Adrenal gland (tissue), 12 donors: ENCODE results near the gene CKM. TPM values are rescaled to one million over a fixed set of nuclear protein-coding genes. Genes with fewer than 3 reads are reported as not detected.

Experiments used
- DNase-seq, 7 donors: peaks; one replicate each; pipeline ENCODE4 v3.0.0-alpha.2; 2019 to 2020
- H3K27ac ChIP-seq, 5 donors: fragments of 200-600 bp; sonication (generic) in 4 of 5; 1 replicate in 3 of 5; 2 replicates in 2 of 5; pipeline versions ENCODE4 v1.5.1 to v1.8.0; 2016 to 2020; ENCODE audit warnings: mild to moderate bottlenecking in 1 of 5
- H3K27me3 ChIP-seq: fragments of 200-600 bp; 2 replicates; pipeline ENCODE4 v1.8.0; 2021
- H3K36me3 ChIP-seq, 2 donors: fragments of 200-600 bp; replicated peaks in 1 of 2; 1 replicate in 1 of 2; 2 replicates in 1 of 2; pipeline versions ENCODE4 v1.5.1 to v1.8.0; 2018 to 2022
- H3K4me1 ChIP-seq, 2 donors: fragments of 200-600 bp; replicated peaks in 1 of 2; 1 replicate in 1 of 2; 2 replicates in 1 of 2; pipeline versions ENCODE4 v1.5.1 to v1.8.0; 2018 to 2021
- H3K4me3 ChIP-seq, 4 donors: fragments of 200-600 bp; sonication (generic) in 3 of 4; one replicate each; pipeline ENCODE4 v1.5.1; 2016 to 2018
- H3K9me3 ChIP-seq, 3 donors: fragments of 200-600 bp; sonication (generic) in 1 of 3; replicated peaks in 1 of 3; 1 replicate in 2 of 3; 2 replicates in 1 of 3; pipeline versions ENCODE4 v1.5.1 to v1.8.0; 2016 to 2021
- POLR2A ChIP-seq, 2 donors: fragments of 450-650 bp; IDR thresholded peaks; one replicate each; pipeline ENCODE4 v1.6.1; 2017; ENCODE audit warnings: antibody characterized with exemption in 2 of 2, mild to moderate bottlenecking in 2 of 2, moderate library complexity in 1 of 2
- WGBS, 4 donors: extraction: QIAGEN DNeasy Blood & Tissue Kit in 2 of 4; methylation state at CpG; one replicate each; pipeline versions ENCODE4 v1.1.5 to v1.1.7; 2013 to 2017; 5-methylcytosine and 5-hydroxymethylcytosine counted together
- intact Hi-C, 2 donors: fragments of 100-400 bp; cut with DNase I; formaldehyde crosslinking; loops; one replicate each; pipeline versions ENCODE4 v1.14.1 to v1.15.0; 2022 to 2023
- polyA plus RNA-seq, 3 donors: library from polyadenylated mRNA; stranded (reverse); fragments of 200-250 nt in 2 of 3; fragments of 350-450 nt in 1 of 3; fragmentation: Illumina TruSeq in 1 of 3; extraction: RNeasy Lipid Tissue Mini Kit (QIAGEN cat#74804) in 1 of 3; gene quantifications; one replicate each; pipeline ENCODE4 v1.2.3, GENCODE V29; 2013 to 2014
- total RNA-seq, 9 donors: library from RNA; depleted of rRNA in 4 of 9; stranded (reverse); fragments of >200 nt in 4 of 9; fragments of 120-200 nt in 1 of 9; fragmentation: NEBNext Ultra II Directional in 1 of 9; extraction: Animal tissue kit (Norgen Biotek cat#: 25700) in 1 of 9; gene quantifications; one replicate each; pipeline versions ENCODE4 v1.1.0 to v1.2.4, GENCODE V29; 2013 to 2023
- TF ChIP-seq, protein P1 (sequence below), 6 experiments: fragments of 450-650 bp in 4 of 6; fragments of 200-600 bp in 2 of 6; sonication (generic) in 1 of 6; IDR thresholded peaks; 1 replicate in 5 of 6; 2 replicates in 1 of 6; pipeline versions ENCODE4 v1.5.1 to v1.8.0; 2016 to 2021; ENCODE audit warnings: antibody characterized with exemption in 6 of 6, mild to moderate bottlenecking in 2 of 6, moderate library complexity in 1 of 6
- donor health status: healthy with polysubstance abuse.
- donor health status: Bipolar disorder and iron deficiency.
- donor health status: DM: yes; HTN: yes; CAD: no.
- donor health status: DM: no; HTN: no; CAD: no.
- donor health status: DM: no; HTN: no; CAD: no.
- donor health status: DM: yes; HTN: yes; CAD: no.

CKM gene
- total and polyA plus RNA-seq, 12 donors: 0.33 to 51.3 (median 1.4) TPM; not detected in 6

DNA sequence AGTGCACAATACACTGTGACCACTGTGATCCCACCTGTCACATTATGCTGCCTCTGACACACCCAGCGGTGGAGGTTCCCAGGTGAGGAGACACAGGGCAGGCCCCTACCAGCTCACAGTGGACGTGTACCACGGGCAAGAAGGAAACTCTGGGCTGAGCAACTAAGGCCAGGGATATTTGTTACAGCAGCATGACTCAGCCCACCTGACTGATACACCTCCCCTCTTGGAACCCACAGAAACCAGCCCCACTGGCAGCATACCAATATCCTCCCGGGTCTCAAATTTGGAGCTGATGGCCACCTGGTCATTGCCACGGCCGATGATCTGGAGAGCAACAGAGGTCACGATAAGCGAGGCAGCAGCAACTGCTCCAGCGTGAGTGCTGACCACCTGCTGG, 32.7 kb upstream of the CKM start:
- no peaks in the 10 kb centered on the region for H3K9me3 ChIP-seq
- intact Hi-C loops: loop anchor here in 1 of 2 donors (10.0 kb wide), 1 partner anchor 341 kb away; no protein-coding TSS in a partner anchor
- H3K36me3 ChIP-seq: peaks cover 0 to 31% of the 10 kb centered on the region in 2 donors
- H3K4me1 ChIP-seq: no peaks in the 10 kb centered on the region
- no peak for DNase-seq
- TF ChIP-seq, protein P1, sequence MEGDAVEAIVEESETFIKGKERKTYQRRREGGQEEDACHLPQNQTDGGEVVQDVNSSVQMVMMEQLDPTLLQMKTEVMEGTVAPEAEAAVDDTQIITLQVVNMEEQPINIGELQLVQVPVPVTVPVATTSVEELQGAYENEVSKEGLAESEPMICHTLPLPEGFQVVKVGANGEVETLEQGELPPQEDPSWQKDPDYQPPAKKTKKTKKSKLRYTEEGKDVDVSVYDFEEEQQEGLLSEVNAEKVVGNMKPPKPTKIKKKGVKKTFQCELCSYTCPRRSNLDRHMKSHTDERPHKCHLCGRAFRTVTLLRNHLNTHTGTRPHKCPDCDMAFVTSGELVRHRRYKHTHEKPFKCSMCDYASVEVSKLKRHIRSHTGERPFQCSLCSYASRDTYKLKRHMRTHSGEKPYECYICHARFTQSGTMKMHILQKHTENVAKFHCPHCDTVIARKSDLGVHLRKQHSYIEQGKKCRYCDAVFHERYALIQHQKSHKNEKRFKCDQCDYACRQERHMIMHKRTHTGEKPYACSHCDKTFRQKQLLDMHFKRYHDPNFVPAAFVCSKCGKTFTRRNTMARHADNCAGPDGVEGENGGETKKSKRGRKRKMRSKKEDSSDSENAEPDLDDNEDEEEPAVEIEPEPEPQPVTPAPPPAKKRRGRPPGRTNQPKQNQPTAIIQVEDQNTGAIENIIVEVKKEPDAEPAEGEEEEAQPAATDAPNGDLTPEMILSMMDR (IDR thresholded peaks at IDR 0.05): no peak
- TF ChIP-seq POLR2A (IDR thresholded peaks at IDR 0.05): no peak
- no peak overlapping the region for H3K27ac ChIP-seq
- WGBS, 4 donors: 92 to 100% (median 98%) methylated on average over 8 to 9 of the region's 9 CpGs
- no peaks in the 10 kb centered on the region for H3K27me3 ChIP-seq
- no peak overlapping the region for H3K4me3 ChIP-seq

DNA sequence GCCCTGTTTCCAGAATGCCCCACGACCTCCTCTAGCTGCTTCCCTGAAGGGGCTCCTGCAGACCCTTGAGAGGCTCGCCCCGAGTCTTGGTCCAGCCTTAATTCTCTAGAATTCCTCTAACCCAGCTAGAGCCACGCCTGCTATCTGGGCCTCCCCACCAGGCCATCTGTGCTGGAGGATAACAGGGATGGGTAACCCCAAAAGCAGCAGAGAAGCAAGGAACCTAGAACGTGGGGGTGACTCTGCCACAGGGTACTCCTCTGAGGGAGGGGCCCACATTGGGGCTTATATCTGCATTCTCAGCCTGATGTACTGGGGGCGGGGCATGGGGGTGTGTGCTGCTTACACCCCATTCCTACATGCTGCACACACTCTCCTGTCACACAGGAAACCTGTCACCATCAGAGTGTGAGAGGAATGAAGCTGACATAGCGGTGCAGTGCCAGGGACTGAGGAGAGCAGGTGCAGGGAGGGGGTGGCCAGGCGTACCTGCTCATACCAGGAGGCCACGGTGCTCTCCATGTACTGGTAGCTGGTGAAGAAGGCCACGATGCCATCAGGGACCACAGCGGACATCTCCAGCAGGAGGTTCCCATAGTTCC, 31.7 kb upstream of the CKM start:
- 94 to 97% (median 96%) methylated on average over 11 of the region's 11 CpGs for WGBS, 4 donors

DNA sequence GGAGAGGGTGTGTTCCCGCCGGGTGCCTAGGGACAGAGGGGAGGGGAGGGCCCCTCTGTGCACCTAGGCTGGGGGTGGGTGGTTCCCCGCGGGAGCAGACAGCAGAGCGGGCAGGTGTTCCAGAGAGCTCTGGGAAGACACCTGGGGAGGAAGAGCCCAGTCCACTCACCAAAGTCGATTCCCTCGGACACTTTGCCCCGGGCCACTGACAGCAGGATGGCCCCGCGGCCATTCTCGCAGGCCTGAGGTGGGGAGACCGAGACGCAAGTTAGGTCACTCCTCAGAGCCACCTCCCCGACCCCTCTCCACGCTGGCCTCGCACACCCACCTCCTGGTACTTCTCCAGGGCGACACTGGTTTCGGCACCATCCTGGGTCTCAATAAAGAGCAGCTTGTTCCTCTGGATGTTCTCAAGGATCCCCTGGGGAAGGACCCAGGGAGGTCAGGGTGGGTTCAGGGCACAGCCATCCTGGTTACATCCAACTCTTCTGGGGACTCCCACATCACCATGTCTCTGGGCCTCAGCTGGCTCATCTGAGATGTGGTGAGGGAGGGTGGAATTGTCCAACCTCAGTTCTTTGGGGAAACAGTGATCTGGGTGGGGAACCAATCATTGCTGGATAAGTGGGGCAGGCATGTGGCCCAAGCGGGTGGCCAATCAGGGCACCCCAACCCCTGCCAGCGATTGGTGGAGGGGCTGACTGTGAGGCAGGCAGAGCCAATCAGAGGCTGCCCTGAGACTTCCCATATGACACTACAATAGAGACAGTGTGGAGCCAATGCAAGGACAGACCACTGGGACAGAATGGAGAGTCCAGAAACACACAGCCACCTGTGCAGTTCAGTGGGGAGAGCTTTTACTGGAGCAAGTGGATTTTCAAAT, 30.5 kb upstream of the CKM start:
- intact Hi-C loops: loop anchor here in 1 of 2 donors (10.0 kb wide), 1 partner anchor 338 kb away; no protein-coding TSS in a partner anchor
- Histone ChIP-seq H3K9me3 (no peaks in the 10 kb centered on the region), H3K4me3 (no peak overlapping the region), H3K36me3 (peaks cover 0 to 28% of the 10 kb centered on the region in 2 donors), H3K27me3 (no peaks in the 10 kb centered on the region), H3K4me1 (no peaks in the 10 kb centered on the region), H3K27ac (no peak overlapping the region)
- TF ChIP-seq, protein P1 (IDR thresholded peaks at IDR 0.05): no peak
- no peak for TF ChIP-seq POLR2A (IDR thresholded peaks at IDR 0.05)
- no peak for DNase-seq
- WGBS, 4 donors: 89 to 97% (median 93%) methylated on average over 13 to 20 of the region's 20 CpGs

More for the DNA sequence above, 31.7 kb upstream of the CKM start:
- Histone ChIP-seq H3K4me1 (no peaks in the 10 kb centered on the region), H3K4me3 (no peak overlapping the region), H3K27ac (no peak overlapping the region), H3K36me3 (peaks cover 0 to 30% of the 10 kb centered on the region in 2 donors), H3K27me3 (no peaks in the 10 kb centered on the region), H3K9me3 (no peaks in the 10 kb centered on the region)
- intact Hi-C loops: loop anchor here in 1 of 2 donors (10.0 kb wide), 1 partner anchor 340 kb away; no protein-coding TSS in a partner anchor
- no peak for DNase-seq
- TF ChIP-seq, protein P1 (IDR thresholded peaks at IDR 0.05): no peak
- no peak for TF ChIP-seq POLR2A (IDR thresholded peaks at IDR 0.05)

GRCh38 chr19:45352471-45352870, 29.8 kb upstream of the CKM start:
- H3K27me3 ChIP-seq: no peaks in the 10 kb centered on the region
- H3K9me3 ChIP-seq: no peaks in the 10 kb centered on the region
- no peak for DNase-seq
- H3K4me1 ChIP-seq: no peaks in the 10 kb centered on the region
- no peak for TF ChIP-seq POLR2A (IDR thresholded peaks at IDR 0.05)
- TF ChIP-seq, protein P1 (IDR thresholded peaks at IDR 0.05): no peak
- 93 to 98% (median 94%) methylated on average over 8 to 20 of the region's 20 CpGs for WGBS, 4 donors
- intact Hi-C loops: loop anchor here in 1 of 2 donors (10.0 kb wide), 1 partner anchor 338 kb away; no protein-coding TSS in a partner anchor
- peaks cover 0 to 28% of the 10 kb centered on the region in 2 donors for H3K36me3 ChIP-seq
- no peak overlapping the region for H3K4me3 ChIP-seq
- H3K27ac ChIP-seq: no peak overlapping the region
